ENCODE measurements around the gene FGD2. TPM values are rescaled to one million over a fixed set of nuclear protein-coding genes. Genes with fewer than 3 reads are reported as not detected.
A peak's percentile ranks its signal among the peaks of the same experiment; 100 is the strongest.
"Not testable (repeated sequence)": the region's sequence is repeated elsewhere in the genome, so short reads cannot be mapped to it uniquely, and the experiment has no call there.

The FGD2 gene
- total RNA-seq, 2 experiments from 2014 or later, result 1.2 TPM

DNA sequence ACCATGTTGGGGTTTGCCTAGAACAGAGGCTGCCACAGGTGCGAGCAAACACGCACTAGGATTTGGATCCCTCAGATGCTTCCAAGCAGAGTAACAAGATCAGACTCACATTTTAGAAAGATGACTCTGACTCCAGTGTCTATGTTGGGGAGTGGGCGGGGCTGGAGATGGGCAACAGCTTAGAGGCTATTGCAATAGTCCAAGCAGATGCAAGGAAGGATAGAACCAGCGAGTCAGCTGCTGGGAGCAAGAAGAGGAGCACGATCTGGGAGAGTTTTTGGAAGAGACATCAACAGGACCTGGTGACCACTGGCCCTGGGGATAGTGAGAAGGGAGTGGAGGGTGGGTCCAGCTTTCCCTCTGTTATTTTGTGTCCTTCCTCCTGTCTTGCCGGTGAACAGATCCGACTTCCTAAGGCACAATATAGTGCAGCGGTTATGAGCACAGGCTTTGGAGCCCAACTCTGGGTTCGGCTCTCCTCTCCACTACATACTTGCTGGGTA, 52.7 kb downstream of the FGD2 start:
- H3K36me3 ChIP-seq (ENCODE audit: insufficient read depth, low read length), result no peaks in the 10 kb centered on the region
- no peak for DNase-seq
- no peaks in the 10 kb centered on the region for H3K27me3 ChIP-seq (ENCODE audit: control insufficient read depth in 1 of 2, insufficient read depth in 2 of 2, low read length in 2 of 2)
- H3K27ac Mint-ChIP-seq, result no peak overlapping the region
- H3K4me1 ChIP-seq (ENCODE audit: insufficient read depth, low read length), result peaks cover 4% of the 10 kb centered on the region
- no peaks in the 10 kb centered on the region for H3K4me1 Mint-ChIP-seq (ENCODE audit: low read depth)
- intact Hi-C loops (cut with DNase I, micrococcal nuclease), result no loop called here
- H3K4me3 Mint-ChIP-seq, result no peak overlapping the region
- no peaks in the 10 kb centered on the region for H3K36me3 Mint-ChIP-seq (ENCODE audit: low read depth)
- ChIA-PET CTCF (no interaction called here), POLR2A (no interaction called here)
- H3K9me3 Mint-ChIP-seq, result no peaks in the 10 kb centered on the region
- no peak for ATAC-seq (ENCODE audit: poor library complexity)
- no peaks in the 10 kb centered on the region for H3K9me3 ChIP-seq (ENCODE audit: control insufficient read depth in 1 of 2, insufficient read depth in 1 of 2, low read length in 2 of 2)
- no peak overlapping the region for H3K27ac ChIP-seq (ENCODE audit: low read depth in 1 of 2, low read length in 2 of 2)
- TF ChIP-seq, protein P1, sequence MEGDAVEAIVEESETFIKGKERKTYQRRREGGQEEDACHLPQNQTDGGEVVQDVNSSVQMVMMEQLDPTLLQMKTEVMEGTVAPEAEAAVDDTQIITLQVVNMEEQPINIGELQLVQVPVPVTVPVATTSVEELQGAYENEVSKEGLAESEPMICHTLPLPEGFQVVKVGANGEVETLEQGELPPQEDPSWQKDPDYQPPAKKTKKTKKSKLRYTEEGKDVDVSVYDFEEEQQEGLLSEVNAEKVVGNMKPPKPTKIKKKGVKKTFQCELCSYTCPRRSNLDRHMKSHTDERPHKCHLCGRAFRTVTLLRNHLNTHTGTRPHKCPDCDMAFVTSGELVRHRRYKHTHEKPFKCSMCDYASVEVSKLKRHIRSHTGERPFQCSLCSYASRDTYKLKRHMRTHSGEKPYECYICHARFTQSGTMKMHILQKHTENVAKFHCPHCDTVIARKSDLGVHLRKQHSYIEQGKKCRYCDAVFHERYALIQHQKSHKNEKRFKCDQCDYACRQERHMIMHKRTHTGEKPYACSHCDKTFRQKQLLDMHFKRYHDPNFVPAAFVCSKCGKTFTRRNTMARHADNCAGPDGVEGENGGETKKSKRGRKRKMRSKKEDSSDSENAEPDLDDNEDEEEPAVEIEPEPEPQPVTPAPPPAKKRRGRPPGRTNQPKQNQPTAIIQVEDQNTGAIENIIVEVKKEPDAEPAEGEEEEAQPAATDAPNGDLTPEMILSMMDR (IDR thresholded peaks at IDR 0.05), result no peak
- no peak overlapping the region for H3K4me3 ChIP-seq (ENCODE audit: low read length)
- H3K27me3 Mint-ChIP-seq, result no peaks in the 10 kb centered on the region

DNA sequence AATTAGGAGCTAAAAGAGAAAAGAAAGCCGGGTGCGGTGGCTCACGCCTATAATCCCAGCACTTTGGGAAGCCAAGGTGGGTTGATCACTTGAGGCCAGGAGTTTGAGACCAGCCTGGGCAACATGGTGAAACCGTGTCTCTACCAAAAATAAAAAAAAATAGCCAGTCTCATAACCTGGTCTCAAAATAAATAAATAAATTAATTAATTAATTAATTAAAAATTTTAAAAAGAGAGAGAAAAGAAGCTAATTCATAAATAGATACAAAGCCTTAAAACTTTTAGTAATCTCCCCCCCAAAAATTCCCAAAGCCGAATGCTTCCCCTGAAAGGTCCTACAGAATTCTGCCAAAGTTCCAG, 53.5 kb downstream of the FGD2 start:
- H3K27ac Mint-ChIP-seq; H3K9me3 ChIP-seq (ENCODE audit: control insufficient read depth in 1 of 2, insufficient read depth in 1 of 2, low read length in 2 of 2); H3K36me3 ChIP-seq (ENCODE audit: insufficient read depth, low read length); intact Hi-C loops (cut with DNase I, micrococcal nuclease); H3K36me3 Mint-ChIP-seq (ENCODE audit: low read depth); H3K27me3 Mint-ChIP-seq; H3K4me3 ChIP-seq (ENCODE audit: low read length); POLR2A ChIA-PET; H3K9me3 Mint-ChIP-seq; H3K27me3 ChIP-seq (ENCODE audit: control insufficient read depth in 1 of 2, insufficient read depth in 2 of 2, low read length in 2 of 2); DNase-seq; CTCF ChIA-PET; H3K4me3 Mint-ChIP-seq; H3K27ac ChIP-seq (ENCODE audit: low read depth in 1 of 2, low read length in 2 of 2); ATAC-seq (ENCODE audit: poor library complexity); H3K4me1 Mint-ChIP-seq (ENCODE audit: low read depth); H3K4me1 ChIP-seq (ENCODE audit: insufficient read depth, low read length): not testable (repeated sequence)

DNA sequence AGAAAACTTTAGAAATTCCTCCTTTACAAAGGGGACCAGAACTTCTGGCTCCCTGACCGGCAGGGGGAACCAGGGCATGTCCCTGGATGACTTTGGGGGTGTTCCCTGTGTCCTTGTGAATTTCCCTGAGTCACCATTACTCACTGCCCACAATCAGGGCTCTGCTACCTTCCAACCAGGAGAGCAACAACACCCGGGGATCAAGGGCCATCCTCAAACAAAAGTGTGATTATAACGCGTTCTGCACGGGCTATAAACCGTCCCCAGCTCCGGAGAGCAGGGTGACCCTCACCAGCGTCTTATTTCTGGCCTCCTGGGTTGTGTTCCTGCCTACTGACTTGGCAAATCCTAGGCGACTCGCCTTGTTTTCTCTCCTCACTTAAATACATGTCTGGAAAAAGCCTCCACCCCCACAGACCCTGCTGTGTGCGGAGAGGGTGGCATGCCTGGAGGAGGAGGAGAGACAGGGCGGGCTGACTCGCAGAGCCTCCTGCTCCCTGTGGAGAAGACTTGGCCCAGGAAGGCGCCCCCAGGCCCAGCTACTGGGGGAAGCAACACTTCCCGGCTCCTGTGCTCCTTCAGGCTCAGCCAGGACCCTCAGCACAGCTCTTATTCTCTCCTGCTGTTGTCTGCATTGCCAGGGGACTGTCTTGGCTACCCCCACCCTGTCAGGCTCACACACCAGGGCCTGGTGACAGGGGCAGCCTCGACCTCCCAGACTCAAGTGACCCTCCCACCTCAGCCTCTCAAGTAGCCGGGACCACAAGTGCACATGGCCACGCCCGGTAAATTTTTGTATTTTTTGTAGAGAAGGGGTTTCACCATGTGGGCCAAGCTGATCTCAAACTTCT, 54.1 kb downstream of the FGD2 start:
- POLR2A ChIA-PET, result no interaction called here
- Histone ChIP-seq H3K9me3 (ENCODE audit: control insufficient read depth in 1 of 2, insufficient read depth in 1 of 2, low read length in 2 of 2) (no peaks in the 10 kb centered on the region), H3K4me3 (ENCODE audit: low read length) (no peak overlapping the region), H3K36me3 (ENCODE audit: insufficient read depth, low read length) (no peaks in the 10 kb centered on the region), H3K27ac (ENCODE audit: low read depth in 1 of 2, low read length in 2 of 2) (no peak overlapping the region), H3K4me1 (ENCODE audit: insufficient read depth, low read length) (peaks cover 4% of the 10 kb centered on the region), H3K27me3 (ENCODE audit: control insufficient read depth in 1 of 2, insufficient read depth in 2 of 2, low read length in 2 of 2) (no peaks in the 10 kb centered on the region)
- CTCF ChIA-PET, result no interaction called here
- ATAC-seq (ENCODE audit: poor library complexity) (no peak), DNase-seq (peak in 3 of 14 experiments; percentile 23 to 66 (median 42))
- H3K4me1 Mint-ChIP-seq (ENCODE audit: low read depth), result no peaks in the 10 kb centered on the region
- no peaks in the 10 kb centered on the region for H3K36me3 Mint-ChIP-seq (ENCODE audit: low read depth)
- H3K4me3 Mint-ChIP-seq, result no peak overlapping the region
- H3K27me3 Mint-ChIP-seq, result no peaks in the 10 kb centered on the region
- TF ChIP-seq, protein P1 (IDR thresholded peaks at IDR 0.05), result no peak
- no peaks in the 10 kb centered on the region for H3K9me3 Mint-ChIP-seq
- H3K27ac Mint-ChIP-seq, result no peak overlapping the region
- intact Hi-C loops (cut with DNase I, micrococcal nuclease), result no loop called here

DNA sequence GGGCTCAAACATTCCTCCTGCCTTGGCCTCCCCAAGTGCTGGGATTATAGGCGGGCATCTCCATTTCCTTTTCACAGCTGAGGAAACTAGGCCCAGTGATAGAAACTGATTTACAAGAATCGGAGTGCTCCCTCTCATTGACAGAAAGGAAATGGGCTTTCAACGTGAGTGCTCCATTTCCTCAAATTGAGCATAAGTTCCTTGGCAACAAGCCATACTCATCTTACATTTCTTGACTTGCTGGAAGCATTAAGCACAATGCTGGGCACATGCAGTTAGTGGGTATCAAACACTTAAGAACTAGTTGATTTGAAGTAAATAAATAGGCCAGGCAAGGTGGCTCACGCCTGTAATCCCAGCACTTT, 54.7 kb downstream of the FGD2 start:
- H3K4me1 Mint-ChIP-seq (ENCODE audit: low read depth), result no peaks in the 10 kb centered on the region
- H3K27me3 Mint-ChIP-seq, result no peaks in the 10 kb centered on the region
- POLR2A ChIA-PET, result no interaction called here
- DNase-seq, result no peak
- no peaks in the 10 kb centered on the region for H3K36me3 Mint-ChIP-seq (ENCODE audit: low read depth)
- no peaks in the 10 kb centered on the region for H3K36me3 ChIP-seq (ENCODE audit: insufficient read depth, low read length)
- no peaks in the 10 kb centered on the region for H3K9me3 Mint-ChIP-seq
- H3K27ac Mint-ChIP-seq, result no peak overlapping the region
- no peak overlapping the region for H3K4me3 ChIP-seq (ENCODE audit: low read length)
- H3K27me3 ChIP-seq (ENCODE audit: control insufficient read depth in 1 of 2, insufficient read depth in 2 of 2, low read length in 2 of 2), result no peaks in the 10 kb centered on the region
- H3K9me3 ChIP-seq (ENCODE audit: control insufficient read depth in 1 of 2, insufficient read depth in 1 of 2, low read length in 2 of 2), result no peaks in the 10 kb centered on the region
- H3K4me3 Mint-ChIP-seq, result no peak overlapping the region
- intact Hi-C loops (cut with DNase I, micrococcal nuclease), result no loop called here
- peaks cover 4% of the 10 kb centered on the region for H3K4me1 ChIP-seq (ENCODE audit: insufficient read depth, low read length)
- TF ChIP-seq, protein P1 (IDR thresholded peaks at IDR 0.05), result no peak
- no peak for ATAC-seq (ENCODE audit: poor library complexity)
- CTCF ChIA-PET, result no interaction called here
- no peak overlapping the region for H3K27ac ChIP-seq (ENCODE audit: low read depth in 1 of 2, low read length in 2 of 2)
